ENCODE data around the gene SLC9A7. TPM values are rescaled to one million over a fixed set of nuclear protein-coding genes. Genes with fewer than 3 reads are reported as not detected.

Gene SLC9A7
- polyA plus RNA-seq, 4 donors = 3.9 to 4.9 (median 4.8) TPM

DNA sequence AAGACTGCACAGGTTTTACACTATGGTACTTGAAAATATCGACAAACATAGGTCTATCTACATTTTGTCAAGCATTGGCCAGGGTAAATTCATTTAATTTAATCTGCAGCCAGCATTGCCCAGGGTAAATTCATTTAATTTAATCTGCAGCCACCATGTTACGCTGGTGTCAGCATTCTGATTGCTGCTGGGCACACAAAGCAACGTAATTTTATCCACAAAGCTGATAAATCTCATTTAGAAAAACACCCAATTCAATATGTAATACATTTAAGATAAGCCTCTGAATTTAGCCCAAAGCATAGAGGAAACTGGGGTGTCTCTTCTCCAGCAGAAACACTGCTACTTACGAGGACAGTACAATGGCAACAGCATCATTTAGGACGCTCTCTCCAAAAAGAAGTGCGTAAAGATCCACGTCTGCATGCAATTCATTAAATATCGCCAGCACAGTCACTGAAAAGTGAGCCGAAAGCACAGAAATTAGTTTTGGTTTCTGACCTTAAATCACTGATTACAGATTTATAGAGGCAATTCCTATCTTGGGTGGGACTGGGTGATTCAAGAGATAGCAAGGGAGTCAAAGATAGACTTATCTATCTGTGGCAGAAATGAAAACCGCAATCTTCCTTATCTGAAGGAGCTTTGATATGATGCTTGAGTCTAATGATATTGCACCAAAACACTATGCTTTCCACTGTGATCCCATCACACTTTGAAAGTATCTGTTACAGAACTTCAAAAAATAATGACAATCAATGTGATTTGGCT lies 96.5 kb downstream of the SLC9A7 start:
- no peak for DNase-seq (ENCODE audit: low read depth in 4 of 4, low spot score in 3 of 4)

DNA sequence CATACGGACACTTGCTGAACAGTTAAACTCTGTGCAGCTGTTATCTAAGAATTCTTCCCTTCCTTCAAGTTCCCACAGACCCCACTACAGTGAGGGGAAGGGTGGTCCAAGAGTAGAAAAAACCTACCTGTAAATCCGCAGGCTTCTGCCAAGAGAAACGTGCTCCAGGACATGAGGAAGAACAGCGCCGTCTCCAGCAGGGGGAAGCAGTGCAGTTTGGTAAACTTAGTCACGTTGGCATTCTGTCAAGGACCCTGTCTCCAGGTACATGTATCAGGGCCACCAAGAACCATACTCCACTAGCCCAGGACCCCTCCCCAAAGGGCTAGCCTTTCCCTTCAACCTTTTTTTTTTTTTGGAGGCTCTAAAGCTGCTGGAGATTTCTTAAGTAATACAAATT lies 105.4 kb downstream of the SLC9A7 start:
- no peak for DNase-seq (ENCODE audit: low read depth in 4 of 4, low spot score in 3 of 4)

DNA sequence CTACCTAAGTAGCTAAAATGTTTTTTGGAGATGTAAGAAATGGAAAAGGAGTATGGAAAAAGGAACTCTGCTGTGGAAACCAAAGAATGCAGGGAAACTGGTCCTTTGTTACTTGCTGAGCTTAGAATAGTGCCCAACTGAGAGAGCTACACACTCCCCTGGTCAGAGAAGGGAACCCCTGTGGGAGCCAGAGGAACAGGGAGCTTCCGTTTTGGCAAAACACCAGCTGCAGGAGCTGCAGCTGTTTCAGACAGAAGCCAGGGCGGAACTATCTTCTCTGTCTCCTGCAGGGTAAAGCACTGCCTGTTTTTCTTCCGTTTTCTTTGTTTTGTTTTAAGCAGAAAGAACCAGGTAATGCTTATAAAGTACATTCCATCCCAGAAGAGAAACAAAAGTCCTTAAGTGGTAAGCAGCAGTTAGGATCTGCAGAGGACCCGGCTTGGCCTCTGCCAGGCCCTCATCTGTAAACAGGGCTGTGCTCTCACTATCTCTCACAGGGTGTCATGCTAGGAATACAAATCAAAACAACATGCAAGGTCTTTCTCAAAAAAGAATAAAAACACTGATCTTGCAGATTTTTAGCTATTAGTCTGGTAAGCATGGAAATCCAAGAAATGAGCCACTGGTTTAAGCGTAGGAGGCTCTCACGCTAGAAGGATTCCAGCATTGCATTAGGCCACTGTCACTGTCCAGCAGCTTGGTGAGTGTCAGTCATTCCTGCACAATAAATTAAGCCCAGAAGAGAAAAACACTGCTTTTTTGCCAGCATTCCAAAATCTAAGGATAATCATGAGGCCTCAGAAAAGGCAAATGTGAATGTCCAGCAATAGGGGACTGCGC lies 109.3 kb downstream of the SLC9A7 start:
- no peak for DNase-seq (ENCODE audit: low read depth in 4 of 4, low spot score in 3 of 4)

DNA sequence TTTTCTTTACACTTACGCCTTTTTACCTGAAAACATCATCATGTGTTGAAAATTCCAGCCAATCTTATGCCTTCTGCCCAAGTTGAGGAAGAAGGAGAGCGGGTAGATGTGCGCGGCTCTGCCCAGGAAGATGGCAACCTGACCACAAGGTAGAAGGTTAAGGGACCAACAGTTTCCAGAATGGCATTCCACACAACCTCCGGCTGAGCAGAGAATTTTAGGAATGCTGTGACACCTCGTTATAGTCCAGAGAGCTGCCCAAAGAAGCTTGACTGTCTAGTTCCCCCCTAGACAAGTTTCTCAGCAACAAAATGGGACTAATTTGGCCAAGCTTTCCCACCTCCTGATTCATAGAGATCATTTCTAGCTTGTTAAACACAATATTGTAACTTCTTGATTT lies 110.3 kb downstream of the SLC9A7 start:
- no peak for DNase-seq (ENCODE audit: low read depth in 4 of 4, low spot score in 3 of 4)

DNA sequence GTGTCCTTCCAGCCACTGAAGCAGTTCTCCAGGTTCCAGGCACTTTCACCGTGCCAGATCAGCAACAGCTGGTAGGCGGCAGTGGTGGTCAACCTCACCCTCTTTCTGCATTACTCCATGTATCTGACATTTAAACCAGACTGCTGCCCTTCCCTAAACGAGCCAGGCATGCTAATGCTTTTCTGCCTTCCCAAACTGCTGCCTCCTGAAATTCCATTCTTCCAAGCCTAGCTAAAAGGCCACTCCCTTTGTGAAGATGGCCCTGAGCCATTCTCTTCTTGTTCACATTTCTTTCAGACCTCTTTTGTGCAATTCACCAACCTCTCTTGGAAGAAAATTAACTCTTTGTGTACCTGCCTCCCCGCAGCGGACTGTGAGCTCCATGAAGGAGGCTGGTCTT lies 111.7 kb downstream of the SLC9A7 start:
- no peak for DNase-seq (ENCODE audit: low read depth in 4 of 4, low spot score in 3 of 4)

DNA sequence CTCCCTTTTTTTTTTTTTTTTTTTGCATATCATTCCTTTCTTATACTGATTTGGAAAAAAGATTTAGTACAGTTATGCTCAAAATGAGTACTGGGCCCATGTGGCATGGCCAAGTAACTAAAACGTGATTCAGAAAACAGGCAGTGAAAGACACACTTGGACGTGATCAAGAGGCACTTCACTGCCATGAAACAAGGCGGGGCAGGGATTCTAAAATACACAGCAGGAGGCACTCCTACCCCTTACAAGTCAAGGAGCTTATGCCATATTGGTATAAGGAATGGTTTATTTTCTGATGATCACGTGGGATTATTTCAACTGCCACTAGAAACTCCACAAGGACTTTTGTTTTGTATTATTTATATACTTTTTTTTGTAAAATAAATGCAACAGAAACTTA lies 113.3 kb downstream of the SLC9A7 start:
- no peak for DNase-seq (ENCODE audit: low read depth in 4 of 4, low spot score in 3 of 4)

DNA sequence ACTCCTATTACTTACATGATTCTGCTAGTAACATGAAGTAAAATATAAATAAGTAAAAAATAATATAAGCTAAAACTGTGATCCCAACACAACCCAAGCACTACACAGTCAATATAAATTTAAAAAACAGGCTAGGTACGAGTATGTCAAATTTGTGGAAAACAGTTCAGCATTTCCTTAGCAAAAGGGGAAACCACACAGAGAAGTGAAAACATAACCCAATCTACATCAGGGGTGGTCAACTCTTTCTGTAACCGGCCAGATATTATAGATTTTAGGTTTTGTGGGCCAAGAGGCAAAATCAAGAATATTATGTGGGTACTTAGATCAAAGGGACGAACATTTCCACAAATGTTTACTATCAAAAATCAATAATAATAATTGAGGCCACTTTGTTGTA lies 115.3 kb downstream of the SLC9A7 start:
- DNase-seq (ENCODE audit: low read depth in 4 of 4, low spot score in 3 of 4) = no peak

DNA sequence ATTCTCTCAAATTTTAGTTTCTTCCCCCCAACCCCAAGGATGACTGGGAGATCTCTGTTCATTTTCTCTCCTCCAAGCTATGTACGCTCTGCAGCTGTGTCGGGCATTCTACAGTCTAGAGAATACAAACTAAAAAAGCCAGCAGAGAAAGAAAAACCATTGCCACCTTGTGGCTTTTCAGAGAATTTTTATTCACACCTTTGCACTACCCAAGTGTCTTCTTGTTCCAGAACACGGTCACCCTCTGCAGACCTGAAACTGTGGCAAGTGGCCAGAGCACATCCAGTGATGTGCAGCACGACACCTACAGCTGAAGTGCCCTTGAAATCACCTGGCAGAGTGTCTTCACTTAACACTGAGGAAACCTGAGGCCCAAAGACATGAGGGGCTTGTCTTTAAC lies 116.8 kb downstream of the SLC9A7 start:
- no peak for DNase-seq (ENCODE audit: low read depth in 4 of 4, low spot score in 3 of 4)

DNA sequence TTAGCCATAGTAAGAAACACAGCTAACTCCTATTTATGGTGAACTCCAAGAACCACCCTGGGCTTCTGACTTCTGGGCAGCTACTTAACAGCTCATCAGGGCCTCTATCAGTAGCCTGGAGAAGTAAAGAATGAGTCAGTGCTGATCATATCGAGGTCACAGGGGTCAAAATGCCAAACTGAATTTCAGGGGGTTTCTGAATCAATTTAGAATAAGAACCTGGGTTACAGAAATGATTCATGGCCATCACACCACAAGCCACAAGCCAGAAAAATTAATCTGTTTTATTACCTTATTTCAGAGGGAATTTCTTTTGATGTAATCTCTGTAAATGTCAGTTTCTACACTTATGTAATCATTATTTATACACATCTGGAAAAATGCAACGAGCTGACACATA lies 121.0 kb downstream of the SLC9A7 start:
- no peak for DNase-seq (ENCODE audit: low read depth in 4 of 4, low spot score in 3 of 4)

DNA sequence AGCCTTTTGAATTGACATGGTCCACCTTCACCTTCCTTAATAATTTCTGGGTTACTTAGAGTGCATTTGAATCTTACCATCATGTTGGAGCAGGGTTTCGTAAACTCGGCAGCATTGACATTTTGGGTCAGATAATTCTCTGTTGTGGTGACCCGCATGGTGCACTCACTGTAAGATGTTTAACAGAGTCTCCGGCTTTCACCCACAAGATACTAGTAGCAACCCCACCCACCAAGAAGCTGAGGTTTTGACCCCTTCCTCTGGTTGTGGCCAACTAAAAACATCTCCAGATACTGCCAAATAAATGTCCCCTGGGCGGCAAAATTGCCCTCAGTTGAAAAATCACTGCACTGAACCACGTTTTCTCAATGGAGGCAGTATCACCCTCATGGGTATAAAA lies 122.7 kb downstream of the SLC9A7 start:
- DNase-seq (ENCODE audit: low read depth in 4 of 4, low spot score in 3 of 4) = no peak

DNA sequence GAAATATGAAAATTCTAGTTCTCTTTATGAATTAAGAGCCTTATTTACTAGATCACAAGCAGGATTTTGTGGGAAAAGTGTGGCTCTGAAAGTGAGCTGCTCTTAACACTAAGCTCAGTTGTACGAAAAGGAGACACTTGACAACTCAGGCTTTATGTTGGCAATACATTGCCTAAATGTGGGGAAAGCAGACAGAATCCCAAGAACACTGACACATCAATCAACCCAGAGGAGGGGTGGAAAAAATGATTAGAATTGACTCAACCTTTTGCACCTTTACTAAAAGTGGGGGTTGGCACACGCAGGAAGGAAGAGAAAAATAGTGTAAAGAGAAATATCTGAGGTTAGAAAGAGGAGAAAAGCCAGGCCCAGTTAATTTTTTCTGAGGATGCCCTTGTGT lies 123.7 kb downstream of the SLC9A7 start:
- no peak for DNase-seq (ENCODE audit: low read depth in 4 of 4, low spot score in 3 of 4)

DNA sequence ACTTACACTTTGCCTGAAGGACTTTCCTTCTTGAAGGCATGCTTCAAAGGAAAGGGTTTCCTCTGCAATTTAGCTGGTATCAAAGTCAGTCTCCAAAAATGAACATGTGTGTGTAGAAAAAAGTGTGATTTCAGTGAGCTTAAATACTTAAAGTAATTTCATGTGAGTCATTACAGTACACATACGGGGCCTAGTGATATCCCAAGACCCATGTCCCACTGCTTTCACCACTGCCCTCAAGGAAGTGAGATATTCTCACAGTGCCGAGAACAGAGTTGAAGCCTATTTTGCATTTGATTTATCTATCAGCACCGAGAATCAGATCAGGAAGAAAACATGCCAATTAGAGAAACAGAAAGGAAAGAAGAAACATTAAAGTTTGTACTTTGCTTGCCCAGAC lies 124.3 kb downstream of the SLC9A7 start:
- DNase-seq (ENCODE audit: low read depth in 4 of 4, low spot score in 3 of 4) = no peak

DNA sequence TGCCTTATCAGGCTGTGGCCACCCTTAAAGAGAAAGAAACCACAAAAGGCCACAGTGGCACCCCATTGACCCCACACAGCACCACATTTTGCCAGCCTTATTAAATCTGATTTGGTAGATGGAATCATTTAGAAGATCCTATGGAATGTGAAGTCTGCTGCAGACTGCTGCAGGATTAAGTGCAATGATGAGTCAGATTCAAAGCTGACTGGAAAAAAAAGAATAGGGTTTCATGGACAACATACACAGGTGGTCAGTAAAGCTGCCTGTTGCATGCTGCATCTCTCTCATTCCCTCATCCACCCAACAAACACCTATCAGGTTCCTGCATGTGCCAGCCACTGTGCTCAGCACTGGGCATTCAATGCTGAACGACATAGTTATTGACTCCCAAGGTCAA lies 128.8 kb downstream of the SLC9A7 start:
- no peak for DNase-seq (ENCODE audit: low read depth in 4 of 4, low spot score in 3 of 4)

DNA sequence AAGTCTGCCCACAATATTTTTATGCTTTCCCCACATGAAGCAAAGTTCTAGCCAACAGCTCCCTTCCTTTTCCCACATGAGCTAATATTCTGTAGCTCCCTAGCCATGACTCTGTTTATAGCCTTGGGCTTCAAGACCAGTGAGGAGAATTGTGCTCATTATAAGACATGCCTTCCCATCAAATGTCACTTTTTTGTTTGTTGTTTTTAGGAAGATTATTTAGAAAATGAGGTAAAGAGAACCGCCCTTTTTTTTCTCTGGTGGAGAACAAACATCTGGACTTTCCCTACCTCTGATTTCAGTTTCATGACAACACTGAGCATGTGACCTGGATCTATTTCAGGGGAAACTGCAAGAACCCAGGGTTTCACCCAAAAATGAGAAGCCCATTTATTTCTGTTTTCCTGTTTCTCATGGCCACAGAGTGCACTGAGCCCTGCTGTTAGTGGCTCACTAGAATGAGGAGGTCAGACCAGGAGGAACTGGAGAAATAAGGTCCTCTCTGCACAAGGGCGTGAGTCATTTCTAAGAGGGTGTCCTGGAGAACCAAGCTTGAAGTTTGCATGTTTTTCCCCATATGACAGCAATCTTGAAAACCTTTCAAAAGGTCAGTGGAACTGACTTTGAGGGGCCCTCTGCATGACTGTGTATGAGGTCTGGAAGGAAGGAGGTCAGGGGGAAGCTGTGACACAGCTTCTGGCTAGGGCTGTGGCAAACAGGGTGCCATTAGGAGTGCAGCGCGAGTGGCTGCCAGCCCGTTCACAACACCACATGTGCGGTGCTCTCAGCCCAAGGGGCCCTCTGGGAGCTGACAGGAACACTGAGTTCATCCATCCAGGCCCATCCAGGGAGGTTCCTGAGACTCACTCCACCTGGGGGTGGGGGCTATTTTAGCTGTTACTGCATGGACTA lies 130.2 kb downstream of the SLC9A7 start:
- DNase-seq (ENCODE audit: low read depth in 4 of 4, low spot score in 3 of 4) = no peak

DNA sequence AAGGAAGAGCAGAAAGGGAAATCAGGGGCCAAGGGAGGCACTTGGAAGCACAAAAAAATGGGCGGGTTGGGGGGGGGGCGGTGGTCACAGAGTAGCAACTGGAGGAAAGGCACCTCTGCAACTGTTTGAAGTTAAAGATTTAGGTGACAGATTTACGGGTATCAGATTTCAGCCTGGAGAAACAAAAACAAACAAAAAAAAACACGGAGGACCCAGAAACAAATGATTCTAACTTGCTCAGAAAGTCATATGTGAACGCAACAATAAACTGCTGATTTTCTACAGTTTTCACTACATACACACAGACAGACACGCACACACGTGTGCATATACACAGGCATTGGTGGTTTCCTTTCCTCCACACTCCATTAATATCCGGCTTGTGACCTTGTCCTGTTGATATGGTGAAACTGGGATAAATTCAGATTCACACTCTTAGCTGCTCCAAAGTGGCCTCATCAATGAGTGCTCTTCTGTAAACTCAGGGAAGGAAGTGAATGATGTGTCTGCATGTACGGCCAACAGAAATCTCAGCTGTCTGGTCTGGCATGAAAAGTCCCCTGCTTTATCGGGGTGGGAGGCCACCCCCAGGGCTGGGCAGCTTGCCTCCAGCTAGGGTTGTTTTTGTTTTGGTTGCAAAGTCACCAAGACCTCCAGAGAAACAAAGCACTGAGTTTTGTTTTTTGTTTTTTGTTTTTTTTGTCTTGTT lies 131.1 kb downstream of the SLC9A7 start:
- no peak for DNase-seq (ENCODE audit: low read depth in 4 of 4, low spot score in 3 of 4)

DNA sequence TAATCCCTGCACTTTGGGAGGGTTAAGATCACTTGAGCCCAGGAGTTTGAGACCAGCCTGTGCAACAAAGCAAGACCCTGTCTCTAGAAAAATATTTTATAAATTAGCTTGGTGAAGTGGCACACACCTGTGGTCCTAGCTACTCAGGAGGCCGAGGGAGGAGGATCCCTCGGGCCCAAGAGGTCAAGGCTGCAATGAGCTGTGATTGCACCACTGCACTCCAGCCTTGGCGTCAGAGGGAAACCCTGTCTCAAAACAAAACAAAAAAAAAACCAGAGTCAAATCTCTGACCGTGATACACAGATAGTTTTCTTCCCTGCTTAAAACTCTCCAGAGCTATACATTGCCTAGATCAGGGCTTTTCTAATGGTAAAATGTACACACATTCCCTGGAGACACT lies 131.9 kb downstream of the SLC9A7 start:
- DNase-seq (ENCODE audit: low read depth in 4 of 4, low spot score in 3 of 4) = no peak

DNA sequence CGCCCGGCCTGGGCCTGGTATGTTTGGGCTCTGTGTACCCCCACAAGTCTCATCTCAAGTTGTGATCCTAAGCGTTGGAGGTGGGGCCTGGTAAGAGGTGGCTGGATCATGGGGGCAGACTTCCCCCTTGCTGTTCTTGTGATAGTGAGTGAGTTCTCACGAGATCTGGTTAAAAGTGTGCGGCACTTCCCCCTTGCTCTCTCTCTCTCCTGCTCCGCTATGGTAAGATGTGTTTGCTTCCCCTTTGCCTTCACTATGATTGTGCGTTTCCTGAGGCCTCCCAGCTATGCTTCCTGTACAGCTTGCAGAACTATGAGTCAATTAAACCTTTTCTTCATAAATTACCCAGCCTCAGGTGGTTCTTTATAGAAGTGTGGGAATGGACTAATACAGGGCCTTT lies 132.4 kb downstream of the SLC9A7 start:
- DNase-seq (ENCODE audit: low read depth in 4 of 4, low spot score in 3 of 4) = no peak

DNA sequence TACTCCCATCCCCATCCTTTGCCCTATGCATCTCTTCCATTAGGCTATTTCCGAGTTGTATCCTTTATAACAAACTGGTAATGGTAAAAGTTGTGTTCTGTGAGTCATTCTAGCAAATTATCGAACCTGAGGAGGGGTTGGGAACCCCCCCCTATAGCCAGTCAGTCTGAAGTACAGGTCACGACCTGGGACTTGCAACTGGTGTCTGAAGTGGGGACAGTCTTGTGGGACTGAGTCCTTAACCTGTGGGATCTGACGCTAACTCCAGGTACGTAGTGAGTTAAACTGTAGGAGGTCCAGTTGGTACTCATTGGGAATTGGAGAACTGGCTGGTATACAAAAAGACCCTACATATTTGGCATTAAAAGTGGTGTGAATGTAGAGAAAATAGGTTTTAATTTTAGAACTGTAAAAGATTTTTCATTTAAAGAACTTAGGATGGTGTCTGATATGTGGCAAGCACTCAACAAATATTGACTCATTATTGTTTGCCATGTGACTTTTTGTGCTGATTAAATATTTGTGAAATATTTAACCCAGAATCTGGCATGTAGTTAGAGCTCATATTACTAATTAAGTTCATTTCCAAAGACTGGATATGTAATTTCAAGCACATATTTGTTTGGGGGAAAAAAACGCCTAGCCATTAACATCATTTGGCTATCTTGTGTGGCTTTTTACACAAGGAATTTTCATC lies 134.7 kb downstream of the SLC9A7 start:
- DNase-seq (ENCODE audit: low read depth in 4 of 4, low spot score in 3 of 4) = no peak

DNA sequence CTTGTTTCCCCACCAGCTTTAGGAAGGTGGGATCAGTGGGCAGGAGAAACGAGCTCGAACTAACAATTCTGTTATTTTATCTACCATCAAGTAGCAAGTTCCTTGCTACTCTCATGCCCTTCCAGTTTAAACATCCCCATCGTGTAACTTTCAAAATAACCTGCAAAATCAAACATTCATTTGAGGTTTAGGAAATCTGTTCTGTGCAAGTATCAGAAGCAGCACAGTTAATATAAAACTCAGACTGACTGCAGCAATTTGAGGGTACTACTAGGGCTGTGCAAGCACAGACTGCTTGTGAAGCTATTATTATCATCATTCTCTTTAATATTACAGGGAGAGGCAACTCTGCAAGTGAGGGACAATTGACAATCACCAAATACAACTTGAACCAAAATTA lies 137.3 kb downstream of the SLC9A7 start:
- no peak for DNase-seq (ENCODE audit: low read depth in 4 of 4, low spot score in 3 of 4)

DNA sequence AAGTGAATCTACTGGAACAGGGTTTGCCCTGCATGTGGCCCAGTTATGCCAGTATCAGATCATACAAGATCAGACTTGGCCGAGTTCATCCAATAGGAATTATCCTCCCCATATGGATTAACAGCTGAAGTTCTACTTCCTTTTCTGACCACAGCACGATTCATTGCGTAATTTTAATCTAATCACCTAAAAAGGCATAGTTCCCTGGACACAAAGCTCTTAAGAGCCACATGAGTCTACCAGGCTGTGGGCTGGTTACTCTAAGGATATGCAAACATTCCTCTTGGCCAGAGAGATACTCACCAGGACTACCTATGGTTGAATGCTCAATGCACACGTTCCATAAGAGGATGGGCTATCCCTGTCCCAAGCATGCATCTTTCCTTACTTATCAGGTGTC lies 138.4 kb downstream of the SLC9A7 start:
- no peak for DNase-seq (ENCODE audit: low read depth in 4 of 4, low spot score in 3 of 4)
